Panc1 (cell line): ENCODE results near the gene ZRANB3. TPM values are rescaled to one million over a fixed set of nuclear protein-coding genes. Genes with fewer than 3 reads are reported as not detected.

ENCODE experiments used
- ATAC-seq: fragments of 200-7000 bp; cut with Tn5 transposase; 2 replicates; pipeline ENCODE4 v1.9.1; 2020; ENCODE audit warnings: mild to moderate bottlenecking, moderate library complexity
- BruUV-seq: library from RNA; stranded (reverse); fragments of 400-500 nt; replicated peaks from 2 replicates; lab custom pipeline; 2021; lab: Mats Ljungman, UMichigan
- CTCF ChIA-PET: fragments of 300-600 bp; sonication (Branson Sonifier 250); formaldehyde crosslinking; loops from one replicate; lab custom pipeline; 2022; ENCODE audit warnings: antibody characterized with exemption; lab: Charles Lee
- POLR2A ChIA-PET: fragments of 300-600 bp; sonication (Branson Sonifier 250); formaldehyde crosslinking; loops from one replicate; lab custom pipeline; 2022; ENCODE audit warnings: antibody characterized with exemption; lab: Charles Lee
- DNase-seq: peaks from one replicate; pipeline ENCODE4 v3.0.0-alpha.2; 2010; ENCODE audit warnings: low read depth, low spot score
- H3K27ac ChIP-seq: 2 replicates; pipeline ENCODE4 v1.5.1; 2011; ENCODE audit warnings: mild to moderate bottlenecking, low read length, inconsistent platforms
- H3K27me3 ChIP-seq: fragments of 200-500 bp; sonication (Bioruptor generic); 2 replicates; pipeline ENCODE4 v1.6.0; 2014; ENCODE audit warnings: low read length, inconsistent platforms; ENCODE audit not compliant: control insufficient read depth, insufficient read depth
- H3K36me3 ChIP-seq: fragments of 200-500 bp; sonication (Bioruptor generic); 2 replicates; pipeline ENCODE4 v1.5.1; 2014; ENCODE audit warnings: inconsistent platforms, mild to moderate bottlenecking, low read length, moderate library complexity; ENCODE audit not compliant: control insufficient read depth, insufficient read depth
- H3K4me1 ChIP-seq: 2 replicates; pipeline ENCODE4 v1.5.1; 2011; ENCODE audit warnings: inconsistent platforms, mild to moderate bottlenecking, low read length, moderate library complexity; ENCODE audit not compliant: control insufficient read depth, insufficient read depth
- H3K4me3 ChIP-seq, 2 experiments: 2 replicates each; pipeline ENCODE4 v1.5.1; 2011 to 2012; ENCODE audit warnings: low read depth in 2 of 2, low read length in 2 of 2, mild to moderate bottlenecking in 2 of 2, inconsistent platforms in 1 of 2, moderate library complexity in 1 of 2
- H3K9me3 ChIP-seq: fragments of 200-500 bp; sonication (Bioruptor generic); 2 replicates; pipeline ENCODE4 v1.5.1; 2014; ENCODE audit warnings: low read depth, mild to moderate bottlenecking, inconsistent platforms, low read length, moderate library complexity; ENCODE audit not compliant: control insufficient read depth, insufficient read depth
- CTCF ChIP-seq: fragments of 450-650 bp; IDR thresholded peaks from 2 replicates; pipeline ENCODE4 v1.5.1; 2017; ENCODE audit warnings: mild to moderate bottlenecking
- POLR2AphosphoS5 ChIP-seq: IDR thresholded peaks from 2 replicates; pipeline ENCODE4 v1.6.1; 2012; ENCODE audit warnings: mild to moderate bottlenecking, low read depth, low read length, moderate library complexity
- REST ChIP-seq, 2 experiments: IDR thresholded peaks; 2 replicates each; pipeline ENCODE4 v1.6.1; 2011 to 2012; ENCODE audit warnings: low read depth in 2 of 2, control low read depth in 1 of 2, low read length in 1 of 2, mild to moderate bottlenecking in 1 of 2, moderate library complexity in 1 of 2; ENCODE audit not compliant: insufficient read depth in 1 of 2
- SIN3A ChIP-seq: IDR thresholded peaks from 2 replicates; pipeline ENCODE4 v1.6.1; 2012; ENCODE audit warnings: low read depth, mild to moderate bottlenecking, low read length, moderate library complexity, borderline replicate concordance; ENCODE audit not compliant: insufficient read depth
- TCF7L2 ChIP-seq: IDR thresholded peaks from 2 replicates; pipeline ENCODE4 v1.6.1; 2011; ENCODE audit warnings: mild to moderate bottlenecking, low read depth, low read length, inconsistent platforms
- in situ Hi-C: cut with HindIII; loops from 2 replicates; pipeline ENCODE4 v1.10.0; 2016; ENCODE audit warnings: low sequenced_read_pairs, low pct_unique_long_range_greater_than_20kb
- intact Hi-C: fragments of 100-400 bp; cut with micrococcal nuclease; formaldehyde crosslinking; loops from one replicate; pipeline ENCODE4 v1.10.0; 2022; ENCODE audit not compliant: unreplicated experiment
- total RNA-seq: library from RNA; stranded (reverse); gene quantifications from one replicate; pipeline ENCODE4 v1.2.1, GENCODE V29; 2021; ENCODE audit not compliant: unreplicated experiment

The ZRANB3 gene
- total RNA-seq, 1 experiment from 2014 or later: 11.7 TPM

- intact Hi-C loops: no loop called here
- no peak for DNase-seq
- H3K4me3 ChIP-seq: no peak overlapping the region
- CTCF ChIA-PET: no interaction called here
- no peak for ATAC-seq
- H3K27ac ChIP-seq: no peak overlapping the region
- BruUV-seq: no TSS peak
- in situ Hi-C loops: no loop called here
- no peak for TF ChIP-seq REST (IDR thresholded peaks at IDR 0.05; ENCODE audit: insufficient read depth in 1 of 2, low read depth in 2 of 2, low read length in 1 of 2)
- TF ChIP-seq CTCF: no peak
- TF ChIP-seq SIN3A: no peak
- TF ChIP-seq TCF7L2: no peak
- TF ChIP-seq POLR2AphosphoS5: no peak
- no peaks in the 10 kb centered on the region for H3K9me3 ChIP-seq
- peaks cover 3% of the 10 kb centered on the region for H3K36me3 ChIP-seq
- no peaks in the 10 kb centered on the region for H3K27me3 ChIP-seq
- POLR2A ChIA-PET: no interaction called here
- no peaks in the 10 kb centered on the region for H3K4me1 ChIP-seq
Observed at GRCh38 chr2:135174049-135174809, 356.8 kb downstream of the ZRANB3 start.

GRCh38 chr2:135169900-135170753, 360.9 kb downstream of the ZRANB3 start:
- no peak for TF ChIP-seq TCF7L2
- no peak for TF ChIP-seq REST (IDR thresholded peaks at IDR 0.05; ENCODE audit: insufficient read depth in 1 of 2, low read depth in 2 of 2, low read length in 1 of 2)
- no peak for TF ChIP-seq POLR2AphosphoS5
- TF ChIP-seq CTCF: no peak
- TF ChIP-seq SIN3A: no peak
- H3K4me1 ChIP-seq: no peaks in the 10 kb centered on the region
- in situ Hi-C loops: no loop called here
- H3K36me3 ChIP-seq: peaks cover 21% of the 10 kb centered on the region
- H3K4me3 ChIP-seq: no peak overlapping the region
- H3K9me3 ChIP-seq: no peaks in the 10 kb centered on the region
- DNase-seq: no peak
- no TSS peak for BruUV-seq
- ChIA-PET CTCF (no interaction called here), POLR2A (no interaction called here)
- no peak overlapping the region for H3K27ac ChIP-seq
- no peak for ATAC-seq
- intact Hi-C loops: loop anchor here (10.0 kb wide), 1 partner anchor 165 kb away; no protein-coding TSS in a partner anchor
- H3K27me3 ChIP-seq: no peaks in the 10 kb centered on the region
